GM19372 (cell line): Measurements from ENCODE around the gene CCM2L.

Source experiments
- ATAC-seq: cut with Tn5 transposase; IDR thresholded peaks from one replicate; pipeline ENCODE4 v1.9.1; 2021; ENCODE audit warnings: mild to moderate bottlenecking, low read depth, moderate library complexity; ENCODE audit not compliant: unreplicated experiment

CCM2L gene

GRCh38 chr20:32010101-32010500 is at the start of gene CCM2L:
CCM2L (plus strand) TSS chr20:32010438; CDS start chr20:32010455, 17 bp downstream.
- ATAC-seq, result no peak

- no peak for ATAC-seq
Observed at GRCh38 chr20:31962761-31963160, 47.5 kb upstream of the CCM2L start.

GRCh38 chr20:31963889-31964288 is 46.3 kb upstream of the CCM2L start:
- no peak for ATAC-seq

- no peak for ATAC-seq
Observed at GRCh38 chr20:31966991-31967655, 43.1 kb upstream of the CCM2L start.

GRCh38 chr20:31967830-31968249 is 42.4 kb upstream of the CCM2L start, which contains the start of gene XKR7:
XKR7 (plus strand) TSS chr20:31968151; CDS start chr20:31968176, 25 bp downstream.
- ATAC-seq, result no peak

GRCh38 chr20:31968291-31969126 is 41.7 kb upstream of the CCM2L start:
- ATAC-seq, result no peak

GRCh38 chr20:31969991-31970390 is 40.2 kb upstream of the CCM2L start:
- no peak for ATAC-seq

- ATAC-seq, result no peak
Observed at GRCh38 chr20:31972471-31973021, 37.7 kb upstream of the CCM2L start.

GRCh38 chr20:31974296-31974695 is 35.9 kb upstream of the CCM2L start:
- no peak for ATAC-seq

- ATAC-seq, result no peak
Observed at GRCh38 chr20:31974951-31975487, 35.2 kb upstream of the CCM2L start.

GRCh38 chr20:31975874-31976273 is 34.4 kb upstream of the CCM2L start:
- ATAC-seq, result no peak

GRCh38 chr20:31977080-31977479 is 33.2 kb upstream of the CCM2L start:
- no peak for ATAC-seq

- no peak for ATAC-seq
Observed at GRCh38 chr20:31979713-31980426, 30.4 kb upstream of the CCM2L start.

GRCh38 chr20:31981784-31982183 is 28.5 kb upstream of the CCM2L start:
- no peak for ATAC-seq

GRCh38 chr20:31984981-31985471 is 25.2 kb upstream of the CCM2L start:
- ATAC-seq, result no peak

GRCh38 chr20:31987744-31988143 is 22.5 kb upstream of the CCM2L start:
- ATAC-seq, result no peak

- no peak for ATAC-seq
Observed at GRCh38 chr20:31988430-31989015, 21.7 kb upstream of the CCM2L start.

GRCh38 chr20:31989030-31989645 is 21.1 kb upstream of the CCM2L start:
- no peak for ATAC-seq

GRCh38 chr20:31990641-31991338 is 19.4 kb upstream of the CCM2L start:
- no peak for ATAC-seq
